H1 (cell line): ENCODE data around the gene AMPD3. TPM values are rescaled to one million over a fixed set of nuclear protein-coding genes. Genes with fewer than 3 reads are reported as not detected.

Source experiments
- ATF3 ChIP-seq: IDR thresholded peaks from 2 replicates; pipeline ENCODE4 v1.6.1; 2011; ENCODE audit warnings: low read depth, mild to moderate bottlenecking, low read length; ENCODE audit not compliant: insufficient read depth
- CHD7 ChIP-seq: fragments of 300-600 bp; sonication (generic); IDR thresholded peaks from 2 replicates; pipeline ENCODE4 v1.7.1; 2012; ENCODE audit warnings: low read length, moderate library complexity, mild to moderate bottlenecking, inconsistent platforms; ENCODE audit not compliant: insufficient replicate concordance
- TAF7 ChIP-seq: optimal IDR thresholded peaks from 2 replicates; pipeline ENCODE3; 2011; ENCODE audit warnings: low read depth, mild to moderate bottlenecking, inconsistent platforms, low read length, moderate library complexity, borderline replicate concordance
- polyA plus RNA-seq, 7 experiments: library from polyadenylated mRNA; depleted of rRNA in 3 of 7; stranded (reverse) in 5 of 7; unstranded in 2 of 7; fragments of >200 nt in 5 of 7; fragments of 200-250 nt in 2 of 7; gene quantifications; 1 replicate in 5 of 7; 2 replicates in 1 of 7; 4 replicates in 1 of 7; pipeline versions ENCODE4 v1.2.1 to v1.2.3, GENCODE V29; 2011 to 2013; ENCODE audit warnings: missing spikeins in 2 of 7, mixed read lengths in 2 of 7
- total RNA-seq: library from RNA; stranded (reverse); fragmentation: NEBNext Ultra II Directional; extraction: Animal tissue kit (Norgen Biotek cat#: 25700); gene quantifications from 2 replicates; pipeline ENCODE4 v1.2.1, GENCODE V29; 2021

AMPD3 gene
- total and polyA plus RNA-seq, 2 of the 8 experiments (the other 6 are each of a cell fraction or from before 2014, with no cell fraction given), result 4.0 to 6.3 TPM

- TF ChIP-seq CHD7, result no peak
- no peak for TF ChIP-seq TAF7
- TF ChIP-seq ATF3, result no peak
Observed at GRCh38 chr11:10542776-10543175, 87.7 kb downstream of the AMPD3 start (continued).
